ENCODE data around the gene TNS2. TPM values are rescaled to one million over a fixed set of nuclear protein-coding genes. Genes with fewer than 3 reads are reported as not detected.

Gene TNS2
- total and polyA plus RNA-seq, 2 of the 13 experiments (the other 11 are each of a cell fraction or from before 2014, with no cell fraction given) = 8.9 to 20.4 TPM

DNA sequence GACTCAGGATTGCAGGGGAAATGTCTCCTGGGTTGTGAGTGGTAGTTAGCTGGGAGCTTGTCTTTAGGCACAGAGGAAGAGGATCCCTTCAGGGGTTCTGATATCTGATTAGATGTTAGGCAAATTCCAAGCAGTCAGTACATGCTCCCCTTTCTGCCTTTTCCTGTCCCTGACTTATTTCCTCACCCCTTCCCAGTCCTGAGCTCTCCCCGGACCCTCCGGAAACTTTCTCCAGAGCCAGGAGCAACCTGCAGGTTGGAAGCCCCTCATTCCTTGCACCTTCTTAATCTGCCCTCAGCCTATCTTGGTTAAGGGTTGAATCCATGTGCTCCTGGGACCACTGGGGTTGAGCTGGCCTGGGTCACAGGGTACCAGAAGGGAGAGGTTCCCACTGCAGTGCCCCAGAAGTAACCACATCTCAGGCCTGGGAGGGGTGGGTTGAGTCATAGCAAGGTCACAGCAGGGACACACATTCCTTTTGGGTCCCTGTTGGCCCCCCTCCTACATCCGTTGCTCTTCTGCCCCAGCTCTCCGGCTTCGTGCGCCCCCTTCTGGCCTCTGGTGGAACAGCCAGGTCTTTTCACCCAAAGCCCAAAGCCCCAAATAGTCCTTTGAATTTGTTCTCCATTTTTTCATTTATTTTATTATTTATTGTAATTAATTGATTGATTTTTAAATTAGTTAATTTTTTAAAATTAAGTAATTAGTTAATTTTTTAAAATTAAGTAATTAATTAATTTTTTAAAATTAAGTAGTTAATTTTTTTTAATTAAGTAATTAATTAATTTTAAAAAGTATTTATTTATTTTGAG, 49.4 kb downstream of the TNS2 start (continued):
- TF ChIP-seq MAZ (IDR thresholded peaks at IDR 0.05; ENCODE audit: borderline replicate concordance, low read depth, low read length) (peak; percentile 72), MAZ (CRISPR knock-in tag; IDR thresholded peaks at IDR 0.05; ENCODE audit: low read depth) (no peak), CREM (IDR thresholded peaks at IDR 0.05) (peak; percentile 15; the same call in 1 of the 2 replicates), CREM (CRISPR knock-in tag; IDR thresholded peaks at IDR 0.05) (no peak), HDAC1 (CRISPR knock-in tag; IDR thresholded peaks at IDR 0.05) (0 out of 2 replicates have a peak, but pooled peaks have one; percentile 35), GATAD2A (CRISPR knock-in tag; IDR thresholded peaks at IDR 0.05) (peak; percentile 73), ZSCAN9 (CRISPR knock-in tag; IDR thresholded peaks at IDR 0.05; ENCODE audit: borderline replicate concordance) (no peak)
- TF ChIP-seq, protein P1, sequence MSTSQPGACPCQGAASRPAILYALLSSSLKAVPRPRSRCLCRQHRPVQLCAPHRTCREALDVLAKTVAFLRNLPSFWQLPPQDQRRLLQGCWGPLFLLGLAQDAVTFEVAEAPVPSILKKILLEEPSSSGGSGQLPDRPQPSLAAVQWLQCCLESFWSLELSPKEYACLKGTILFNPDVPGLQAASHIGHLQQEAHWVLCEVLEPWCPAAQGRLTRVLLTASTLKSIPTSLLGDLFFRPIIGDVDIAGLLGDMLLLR (CRISPR knock-in tag; IDR thresholded peaks at IDR 0.05) = peak; percentile 52; the same call in 1 of the 2 replicates

- WGBS (ENCODE audit: low lambda C conversion rate) = 89% methylated on average over 13 of the region's 13 CpGs
- FAIRE-seq = no peak
- Histone ChIP-seq H3K36me3 (replicated peaks in 1 of 2; ENCODE audit: control insufficient read depth in 1 of 2, insufficient read depth in 2 of 2, low read length in 2 of 2) (no peaks in the 10 kb centered on the region), H4K20me1 (ENCODE audit: insufficient read depth, low read length) (no peaks in the 10 kb centered on the region), H3K4me1 (ENCODE audit: insufficient read depth, low read length) (peaks cover 96% of the 10 kb centered on the region), H3K27ac (ENCODE audit: extremely low read length, insufficient read depth, low read length) (no peak overlapping the region), H3K4me2 (ENCODE audit: low read depth, low read length) (no peak overlapping the region), H3K9ac (ENCODE audit: insufficient read depth, low read depth, low read length) (no peak overlapping the region), H2AFZ (ENCODE audit: low read length) (no peak overlapping the region), H3K9me3 (ENCODE audit: low read length) (no peaks in the 10 kb centered on the region), H3K27me3 (ENCODE audit: control insufficient read depth in 1 of 2, insufficient read depth in 2 of 2, low read length in 2 of 2) (peaks cover 0 to 6% of the 10 kb centered on the region in 2 experiments; a peak in 2 of 5 replicates), H3K79me2 (ENCODE audit: insufficient read depth, low read length) (no peaks in the 10 kb centered on the region), H3K4me3 (replicated peaks in 1 of 3; ENCODE audit: insufficient read depth in 1 of 3, low read depth in 2 of 3, low read length in 3 of 3) (no peak overlapping the region)
- CTCF ChIA-PET (ENCODE audit: low intra/inter-chr PET ratio, low total read pairs) = interaction anchor here (2.3 kb wide), 1 partner anchor 35 kb away, joined by 36 read pairs; no protein-coding TSS in a partner anchor
- no peak for DNase-seq (ENCODE audit: low spot score)
- BruUV-seq (replicated peaks) = no TSS peak
- POLR2A ChIA-PET = interaction anchor here (1.1 to 5.4 kb wide), 6 partner anchors 21 to 52 kb away, joined by 5 to 65 read pairs (median 32); partner anchors contain the start of genes SPRYD3 and TNS2
- TF ChIP-seq, protein P2, sequence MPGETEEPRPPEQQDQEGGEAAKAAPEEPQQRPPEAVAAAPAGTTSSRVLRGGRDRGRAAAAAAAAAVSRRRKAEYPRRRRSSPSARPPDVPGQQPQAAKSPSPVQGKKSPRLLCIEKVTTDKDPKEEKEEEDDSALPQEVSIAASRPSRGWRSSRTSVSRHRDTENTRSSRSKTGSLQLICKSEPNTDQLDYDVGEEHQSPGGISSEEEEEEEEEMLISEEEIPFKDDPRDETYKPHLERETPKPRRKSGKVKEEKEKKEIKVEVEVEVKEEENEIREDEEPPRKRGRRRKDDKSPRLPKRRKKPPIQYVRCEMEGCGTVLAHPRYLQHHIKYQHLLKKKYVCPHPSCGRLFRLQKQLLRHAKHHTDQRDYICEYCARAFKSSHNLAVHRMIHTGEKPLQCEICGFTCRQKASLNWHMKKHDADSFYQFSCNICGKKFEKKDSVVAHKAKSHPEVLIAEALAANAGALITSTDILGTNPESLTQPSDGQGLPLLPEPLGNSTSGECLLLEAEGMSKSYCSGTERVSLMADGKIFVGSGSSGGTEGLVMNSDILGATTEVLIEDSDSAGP (CRISPR knock-in tag; IDR thresholded peaks at IDR 0.05; ENCODE audit: borderline replicate concordance) = 0 out of 2 replicates have a peak, but pooled peaks have one; percentile 13
- TF ChIP-seq ZBTB38 (CRISPR knock-in tag; IDR thresholded peaks at IDR 0.05) (0 out of 2 replicates have a peak, but pooled peaks have one; percentile 17), ZMYM2 (CRISPR knock-in tag; IDR thresholded peaks at IDR 0.05) (no peak), MYC (CRISPR knock-in tag; IDR thresholded peaks at IDR 0.05; ENCODE audit: borderline replicate concordance) (no peak)
- no peak for ATAC-seq
- in situ Hi-C loops (cut with HindIII; ENCODE audit: extremely low pct_ligation_motif_present, low pct_unique_long_range_greater_than_20kb) = loop anchor here (5.0 kb wide), 1 partner anchor 38 kb away; no protein-coding TSS in a partner anchor
- intact Hi-C loops (cut with micrococcal nuclease; ENCODE audit: unreplicated experiment) = loop anchor here (5.0 kb wide), 1 partner anchor 47 kb away; no protein-coding TSS in a partner anchor
Measured at GRCh38 chr12:53100466-53101151, 50.7 kb downstream of the TNS2 start.

Data from HepG2 (cell line).